ENCODE measurements around the gene TUBGCP2.

TUBGCP2 gene

DNA sequence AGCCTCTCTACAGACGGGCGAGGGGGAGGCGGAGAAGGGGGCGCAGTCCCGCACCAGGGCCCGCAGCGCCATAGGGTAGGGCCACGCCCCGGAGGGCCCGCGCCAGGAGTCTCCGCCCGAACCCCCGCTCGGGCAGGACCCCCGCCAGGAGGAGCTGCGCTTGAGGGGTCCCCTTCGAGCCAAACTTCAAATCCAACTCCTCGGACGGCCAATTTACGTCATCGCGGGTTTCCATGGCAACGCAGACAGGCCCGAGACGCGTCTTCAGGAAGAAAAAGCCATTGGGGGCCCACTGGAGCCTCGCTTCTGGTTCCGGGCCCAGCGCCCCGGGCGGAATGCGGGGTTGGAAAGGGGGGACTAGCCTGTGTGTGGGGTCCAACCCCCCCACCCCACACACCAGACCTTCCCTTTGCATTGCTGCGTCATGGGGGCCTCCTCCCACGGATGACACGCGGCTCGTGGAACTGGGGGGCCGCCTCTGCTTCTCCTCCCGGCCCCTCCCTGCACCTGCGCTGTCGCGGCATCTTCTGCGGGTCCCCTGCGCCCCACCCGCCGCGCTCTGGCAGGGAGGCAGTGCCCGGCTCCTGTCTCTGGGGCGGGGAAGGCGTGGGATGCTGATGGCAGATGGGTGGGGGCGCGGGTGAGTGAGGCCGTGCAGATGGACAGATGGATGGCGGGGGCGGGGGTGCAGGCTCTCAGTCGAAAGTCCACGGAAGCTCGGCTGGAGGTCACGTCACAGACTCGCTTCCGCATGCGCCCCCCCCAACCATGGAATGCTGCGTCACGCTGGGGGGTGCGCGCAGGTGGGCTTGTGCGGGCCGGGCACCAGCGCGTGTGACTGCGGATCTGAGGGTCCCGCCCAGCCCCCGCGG, 26.8 kb upstream of the TUBGCP2 start:
- H3K4me3 ChIP-seq (ENCODE audit: low read length) = peak overlapping the region; percentile 11; the same call in 1 of the 2 replicates
- TF ChIP-seq ZNF274 (IDR thresholded peaks at IDR 0.05; ENCODE audit: low read depth, low read length) = no peak

DNA sequence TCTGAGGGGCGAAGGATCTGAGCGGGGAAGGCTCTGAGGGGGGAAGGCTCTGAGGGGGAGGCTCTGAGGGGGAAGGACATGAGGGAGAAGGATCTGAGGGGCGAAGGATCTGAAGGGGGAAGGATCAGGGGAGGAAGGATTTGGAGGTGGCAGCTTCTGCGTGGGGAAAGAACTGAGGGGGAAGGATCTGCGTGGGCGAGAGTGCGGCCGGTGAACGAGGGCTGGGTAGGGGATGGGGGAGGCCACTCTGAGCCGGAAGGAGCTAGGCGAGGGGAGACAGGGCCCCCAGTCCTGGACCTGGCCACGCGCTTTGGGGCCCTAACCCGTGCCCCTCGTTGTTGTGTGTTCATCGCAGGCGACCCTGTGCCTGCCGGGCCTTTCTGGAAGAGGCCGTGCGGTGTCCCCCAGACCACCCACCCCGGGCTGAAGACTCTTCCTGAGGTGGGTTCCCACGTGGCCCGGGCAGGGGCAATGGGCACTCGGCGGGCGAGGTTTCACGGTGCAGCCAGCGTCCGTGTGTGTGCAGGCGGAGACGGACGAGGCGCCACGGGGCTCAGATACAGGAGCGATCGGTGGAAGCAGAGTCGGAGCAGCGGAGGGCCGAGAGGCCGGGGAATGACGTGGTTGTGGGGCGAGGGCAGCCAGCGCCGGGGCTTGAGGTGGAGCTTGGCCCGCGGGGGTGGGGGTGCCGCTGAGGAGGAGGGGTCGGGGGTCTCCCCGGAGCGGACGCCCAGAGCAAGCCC, 26.0 kb upstream of the TUBGCP2 start:
- no peak overlapping the region for H3K4me3 ChIP-seq (ENCODE audit: low read length)
- no peak for TF ChIP-seq ZNF274 (IDR thresholded peaks at IDR 0.05; ENCODE audit: low read depth, low read length)

GRCh38 chr10:133332936-133333699, 24.4 kb upstream of the TUBGCP2 start:
- H3K4me3 ChIP-seq (ENCODE audit: low read length) = no peak overlapping the region
- TF ChIP-seq ZNF274 (IDR thresholded peaks at IDR 0.05; ENCODE audit: low read depth, low read length) = no peak

- TF ChIP-seq ZNF274 (IDR thresholded peaks at IDR 0.05; ENCODE audit: low read depth, low read length) = no peak
- no peak overlapping the region; the same call in 1 of the 2 replicates for H3K4me3 ChIP-seq (ENCODE audit: low read length)
Measured at GRCh38 chr10:133329491-133330202, 21.0 kb upstream of the TUBGCP2 start.

DNA sequence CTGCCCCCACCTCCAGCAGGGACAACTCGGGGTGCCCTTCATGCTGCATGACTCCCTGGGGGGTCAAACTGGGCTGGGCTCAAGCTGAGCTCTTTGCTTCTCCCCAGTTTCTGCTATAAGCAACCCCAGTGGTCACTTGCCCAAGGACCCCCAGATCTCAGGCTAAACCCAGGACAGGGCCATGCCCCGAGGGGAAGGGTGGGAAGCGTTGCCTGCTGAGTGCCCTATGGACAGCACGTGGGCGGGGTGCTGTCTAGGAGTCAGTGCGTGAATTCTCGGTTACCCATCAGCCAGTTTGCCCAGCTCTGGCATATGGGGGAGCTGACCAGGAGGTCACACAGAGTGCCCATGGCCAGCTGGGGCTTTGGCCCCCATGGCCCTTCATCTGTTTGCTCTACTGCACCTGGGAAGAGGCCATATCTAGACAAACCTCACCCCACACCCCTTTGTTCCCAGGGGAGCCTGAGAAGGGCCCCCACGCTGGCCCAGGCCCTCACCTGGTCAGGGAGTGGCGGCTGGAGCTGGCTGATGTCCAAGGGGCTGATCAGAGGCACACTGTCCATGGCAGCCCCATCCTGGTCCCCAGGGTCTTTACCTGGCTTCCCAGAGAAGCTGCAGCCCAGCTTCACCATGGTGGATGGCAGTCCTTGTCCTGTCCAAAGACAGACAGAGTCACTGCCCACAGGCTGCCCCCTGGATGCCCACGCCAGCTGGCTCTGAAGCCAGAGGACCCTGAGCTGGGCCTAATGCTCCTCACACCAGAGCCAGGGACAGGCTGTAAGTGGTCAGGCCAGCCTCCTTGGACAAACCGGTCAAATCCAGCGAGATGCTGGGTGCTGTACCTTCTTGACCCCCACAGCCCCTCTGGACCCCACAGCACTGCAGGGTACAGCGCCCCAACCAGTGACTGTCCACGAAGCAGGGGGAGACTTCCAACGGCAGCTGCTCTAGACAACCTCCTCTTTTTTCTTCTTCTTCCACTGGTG, 20.0 kb upstream of the TUBGCP2 start:
- TF ChIP-seq ZNF274 (IDR thresholded peaks at IDR 0.05; ENCODE audit: low read depth, low read length) = no peak
- no peak overlapping the region for H3K4me3 ChIP-seq (ENCODE audit: low read length)

DNA sequence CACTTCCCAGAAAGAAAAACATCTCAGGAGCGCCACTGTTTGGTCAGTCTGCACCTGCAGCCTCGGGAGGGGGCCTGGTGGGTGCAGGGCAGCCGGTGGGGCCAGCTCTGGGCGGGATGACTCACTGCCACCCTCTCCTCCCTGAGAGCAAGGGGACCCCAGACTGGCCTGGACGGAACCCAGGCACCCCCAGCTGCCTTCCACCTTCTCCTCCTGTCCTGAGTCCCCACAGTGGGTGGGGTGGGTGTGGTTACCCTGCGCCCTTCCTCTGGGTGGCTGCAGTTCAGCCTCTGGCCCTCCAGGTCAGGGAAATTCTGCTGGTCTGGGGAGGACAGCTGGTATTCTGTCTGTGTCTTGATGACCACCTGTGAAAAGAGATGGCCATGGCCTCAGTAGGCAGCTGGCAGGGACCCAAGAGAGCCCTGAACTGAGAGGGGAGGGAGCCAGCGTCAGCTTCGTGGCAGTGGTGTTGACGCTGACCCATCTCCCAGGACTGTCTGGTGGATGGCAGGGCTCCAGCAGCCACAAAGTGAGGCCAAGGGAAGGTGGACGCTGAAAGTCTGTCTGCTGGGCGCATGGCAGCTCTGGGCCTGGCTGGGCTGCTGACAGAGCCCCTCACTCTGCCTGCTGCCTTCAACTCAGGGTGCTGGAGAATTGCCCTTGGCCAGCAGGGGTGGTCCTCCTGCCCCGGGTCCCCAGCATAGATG, 19.1 kb upstream of the TUBGCP2 start:
- H3K4me3 ChIP-seq (ENCODE audit: low read length) = no peak overlapping the region
- TF ChIP-seq ZNF274 (IDR thresholded peaks at IDR 0.05; ENCODE audit: low read depth, low read length) = no peak

DNA sequence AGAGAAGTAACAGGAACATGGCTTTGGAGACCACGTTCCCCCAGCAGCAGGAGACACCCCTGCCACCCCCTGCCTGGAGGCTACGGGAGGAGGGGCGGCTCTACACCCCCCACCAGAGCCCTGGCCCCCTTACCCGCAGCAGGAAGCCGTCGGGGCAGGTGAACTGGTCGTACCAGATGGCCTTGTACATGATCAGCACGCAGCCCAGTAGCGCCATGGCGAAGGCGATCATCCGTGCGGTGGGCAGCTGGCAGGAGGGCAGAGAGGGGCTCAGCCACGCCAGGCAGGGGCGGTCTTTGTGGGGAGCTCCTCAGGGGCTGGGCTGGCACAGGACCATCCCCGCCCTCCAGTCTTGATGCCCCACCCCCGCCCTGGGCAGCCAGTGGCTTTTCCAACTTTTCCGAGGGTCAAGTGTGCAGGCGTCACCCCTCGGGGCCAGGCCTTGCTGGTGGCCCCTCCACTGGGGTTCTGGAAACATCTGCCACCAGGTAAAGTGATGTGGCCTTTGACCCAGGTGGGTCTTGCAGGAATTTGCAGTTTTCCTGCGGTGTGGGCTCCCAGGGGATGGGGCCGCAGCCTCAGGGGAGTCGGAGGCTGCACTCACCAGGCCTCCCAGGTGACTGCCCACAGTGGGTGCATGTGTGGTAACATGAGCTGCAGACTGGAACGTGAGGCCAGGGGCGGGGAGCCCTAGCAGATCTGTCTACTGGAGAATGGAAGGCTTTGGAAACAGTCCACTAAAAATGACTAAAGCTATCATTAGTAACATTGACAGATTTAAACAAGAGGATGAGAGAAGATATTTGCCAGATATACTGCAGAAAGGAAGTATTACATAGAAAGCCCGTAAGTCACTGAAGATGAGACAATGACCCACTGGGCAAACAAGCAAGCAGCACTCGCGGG, 18.3 kb upstream of the TUBGCP2 start:
- no peak overlapping the region for H3K4me3 ChIP-seq (ENCODE audit: low read length)
- TF ChIP-seq ZNF274 (IDR thresholded peaks at IDR 0.05; ENCODE audit: low read depth, low read length) = no peak

DNA sequence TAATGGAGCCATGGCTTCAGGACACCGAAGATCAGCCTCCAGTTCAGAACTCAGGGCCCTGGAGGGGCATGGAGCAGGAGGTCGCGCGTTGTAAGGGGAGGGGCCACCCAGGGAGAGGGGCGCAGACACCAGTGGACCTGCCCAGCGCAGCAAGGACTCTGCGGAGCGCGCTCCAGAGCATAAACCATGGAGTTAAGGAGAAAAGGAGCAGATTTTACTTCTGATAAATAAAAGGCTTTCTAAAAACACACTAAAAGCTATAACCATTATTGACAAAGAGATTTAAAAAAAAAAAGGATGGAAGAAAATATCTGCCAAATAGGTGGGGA, 17.5 kb upstream of the TUBGCP2 start:
- H3K4me3 ChIP-seq (ENCODE audit: low read length) = no peak overlapping the region
- no peak for TF ChIP-seq ZNF274 (IDR thresholded peaks at IDR 0.05; ENCODE audit: low read depth, low read length)

DNA sequence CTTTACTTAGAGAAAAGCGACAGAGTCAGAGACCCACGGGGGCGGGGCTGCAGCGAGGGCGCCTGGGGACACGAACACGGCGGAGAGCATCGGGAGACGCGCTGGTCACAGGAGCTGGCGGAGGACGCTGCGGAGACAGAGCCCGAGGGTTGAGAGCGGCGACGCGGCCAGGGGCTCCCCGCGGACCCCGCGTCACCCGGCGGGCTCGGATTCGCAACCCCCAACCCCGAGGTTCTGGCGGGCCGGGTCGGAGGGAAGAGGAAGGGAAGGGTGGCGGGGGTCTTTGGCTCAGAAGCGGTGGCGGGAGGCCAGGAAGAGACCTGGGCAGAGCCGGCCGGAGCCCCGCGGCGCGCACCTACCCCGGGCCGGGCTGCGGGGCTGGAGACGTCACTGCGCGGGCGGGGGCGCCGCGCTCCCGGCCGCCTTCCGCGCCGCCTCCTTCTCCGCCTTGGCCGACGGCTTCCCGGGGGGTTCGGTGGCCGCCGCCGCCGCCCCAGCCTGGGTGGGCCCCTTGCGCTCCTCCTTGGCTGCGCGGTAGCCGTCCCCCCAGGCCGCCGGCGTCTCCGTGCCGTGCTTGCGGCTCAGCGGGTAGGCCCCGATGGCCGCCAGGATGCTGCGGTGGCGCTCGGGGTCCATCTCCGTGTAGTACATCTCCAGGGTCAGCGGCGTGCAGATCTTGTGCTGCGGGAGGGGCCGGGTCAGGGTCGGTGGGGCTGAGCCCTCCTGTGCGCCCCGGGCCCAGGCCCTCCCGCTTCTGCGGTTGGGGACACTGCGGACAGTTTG, 17.0 kb upstream of the TUBGCP2 start:
- H3K4me3 ChIP-seq (ENCODE audit: low read length) = no peak overlapping the region
- TF ChIP-seq ZNF274 (IDR thresholded peaks at IDR 0.05; ENCODE audit: low read depth, low read length) = no peak

DNA sequence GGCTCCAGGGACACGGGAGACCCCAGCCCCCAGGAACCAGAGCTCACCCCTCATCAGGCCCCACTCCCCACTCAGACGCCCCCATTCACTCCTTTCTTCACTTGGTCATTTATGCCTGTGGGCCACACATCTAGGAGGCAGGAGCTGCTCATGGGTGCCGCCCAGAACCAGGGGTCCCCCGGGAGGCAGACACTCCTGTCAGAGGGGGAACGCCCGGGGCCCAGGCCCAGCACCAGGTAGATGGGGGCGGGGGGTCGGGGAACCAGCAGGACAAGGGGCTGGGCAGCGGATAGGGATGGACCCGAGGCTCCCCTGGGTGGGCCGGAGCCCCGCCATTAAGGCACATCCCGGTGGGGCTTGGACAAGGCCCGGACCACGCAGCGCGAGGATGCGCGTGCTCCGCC, 16.2 kb upstream of the TUBGCP2 start:
- H3K4me3 ChIP-seq (ENCODE audit: low read length) = no peak overlapping the region
- TF ChIP-seq ZNF274 (IDR thresholded peaks at IDR 0.05; ENCODE audit: low read depth, low read length) = no peak
